Sigmoid colon (tissue), 4 donors: ENCODE data around the gene KRTAP1-1.

Experiments used
- CTCF ChIP-seq, 4 experiments: fragments of 450-650 bp in 3 of 4; fragments of 200-600 bp in 1 of 4; IDR thresholded peaks; one replicate each; pipeline ENCODE4 v1.5.1; 2016 to 2019; ENCODE audit warnings: antibody characterized with exemption in 4 of 4, mild to moderate bottlenecking in 3 of 4, moderate library complexity in 2 of 4
- EP300 ChIP-seq, 4 donors: sonication (generic); formaldehyde crosslinking; IDR thresholded peaks; one replicate each; pipeline ENCODE4 v1.6.1; 2017; ENCODE audit warnings: antibody characterized with exemption in 4 of 4
- POLR2A ChIP-seq, 2 donors: fragments of 450-650 bp; IDR thresholded peaks; one replicate each; pipeline ENCODE4 v1.6.1; 2016; ENCODE audit warnings: antibody characterized with exemption in 2 of 2, mild to moderate bottlenecking in 2 of 2, moderate library complexity in 2 of 2
- POLR2AphosphoS5 ChIP-seq, 4 donors: sonication (generic); formaldehyde crosslinking; IDR thresholded peaks; one replicate each; pipeline ENCODE4 v1.6.1; 2017; ENCODE audit warnings: antibody characterized with exemption in 4 of 4

GRCh38 chr17:40996829-40997228 lies 44.4 kb downstream of the KRTAP1-1 start:
- TF ChIP-seq POLR2AphosphoS5 (IDR thresholded peaks at IDR 0.05) (no peak), CTCF (IDR thresholded peaks at IDR 0.05) (no peak), POLR2A (IDR thresholded peaks at IDR 0.05) (no peak), EP300 (IDR thresholded peaks at IDR 0.05) (no peak)
